Measurements from ENCODE around the gene VSIG8. TPM values are rescaled to one million over a fixed set of nuclear protein-coding genes. Genes with fewer than 3 reads are reported as not detected.

Gene VSIG8
- total and polyA plus RNA-seq, 2 donors (not counting 1 experiment from before 2014, with no cell fraction given), result under 0.01 TPM; not detected in 1

GRCh38 chr1:159815926-159816325, 46.5 kb downstream of the VSIG8 start:
- H3K27me3 ChIP-seq (ENCODE audit: control insufficient read depth, insufficient read depth, low read length), result no peaks in the 10 kb centered on the region
- no peak overlapping the region for H2AFZ ChIP-seq (ENCODE audit: low read length)
- H3K36me3 ChIP-seq (ENCODE audit: control insufficient read depth, insufficient read depth, low read length), result no peaks in the 10 kb centered on the region

GRCh38 chr1:159804924-159805323, 57.5 kb downstream of the VSIG8 start:
- Histone ChIP-seq H2AFZ (ENCODE audit: low read length) (no peak overlapping the region), H4K20me1 (ENCODE audit: control insufficient read depth, extremely low read depth, insufficient read depth, low read length) (no peaks in the 10 kb centered on the region), H3K4me3 (replicated peaks in 1 of 4; ENCODE audit: control extremely low read depth in 1 of 4, insufficient read depth in 1 of 4, low read depth in 3 of 4, low read length in 4 of 4) (no peak overlapping the region), H3K4me2 (ENCODE audit: extremely low read depth, insufficient read depth, low read length) (no peak overlapping the region), H3K4me1 (ENCODE audit: control insufficient read depth, extremely low read depth, insufficient read depth, low read length) (peaks cover 3% of the 10 kb centered on the region), H3K36me3 (ENCODE audit: control insufficient read depth, insufficient read depth, low read length) (no peaks in the 10 kb centered on the region), H3K9ac (ENCODE audit: insufficient read depth, low read length) (no peak overlapping the region), H3K27ac (ENCODE audit: insufficient read depth, low read length) (no peak overlapping the region), H3K27me3 (ENCODE audit: control insufficient read depth, insufficient read depth, low read length) (no peaks in the 10 kb centered on the region), H3K9me3 (ENCODE audit: control insufficient read depth, insufficient read depth, low read depth, low read length) (no peaks in the 10 kb centered on the region), H3K79me2 (ENCODE audit: control insufficient read depth, insufficient read depth, low read length) (no peaks in the 10 kb centered on the region)
- peak in 1 of 2 donors; percentile 21 for DNase-seq (ENCODE audit: low read depth in 2 of 2)
- TF ChIP-seq, protein P1, sequence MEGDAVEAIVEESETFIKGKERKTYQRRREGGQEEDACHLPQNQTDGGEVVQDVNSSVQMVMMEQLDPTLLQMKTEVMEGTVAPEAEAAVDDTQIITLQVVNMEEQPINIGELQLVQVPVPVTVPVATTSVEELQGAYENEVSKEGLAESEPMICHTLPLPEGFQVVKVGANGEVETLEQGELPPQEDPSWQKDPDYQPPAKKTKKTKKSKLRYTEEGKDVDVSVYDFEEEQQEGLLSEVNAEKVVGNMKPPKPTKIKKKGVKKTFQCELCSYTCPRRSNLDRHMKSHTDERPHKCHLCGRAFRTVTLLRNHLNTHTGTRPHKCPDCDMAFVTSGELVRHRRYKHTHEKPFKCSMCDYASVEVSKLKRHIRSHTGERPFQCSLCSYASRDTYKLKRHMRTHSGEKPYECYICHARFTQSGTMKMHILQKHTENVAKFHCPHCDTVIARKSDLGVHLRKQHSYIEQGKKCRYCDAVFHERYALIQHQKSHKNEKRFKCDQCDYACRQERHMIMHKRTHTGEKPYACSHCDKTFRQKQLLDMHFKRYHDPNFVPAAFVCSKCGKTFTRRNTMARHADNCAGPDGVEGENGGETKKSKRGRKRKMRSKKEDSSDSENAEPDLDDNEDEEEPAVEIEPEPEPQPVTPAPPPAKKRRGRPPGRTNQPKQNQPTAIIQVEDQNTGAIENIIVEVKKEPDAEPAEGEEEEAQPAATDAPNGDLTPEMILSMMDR (conservative IDR thresholded peaks at IDR 0.05 in 1 of 2, IDR thresholded peaks at IDR 0.05 in 1 of 2; ENCODE audit: low read depth in 1 of 2, low read length in 2 of 2), result no peak
- TF ChIP-seq EZH2 (IDR thresholded peaks at IDR 0.05; ENCODE audit: low read length, missing control alignments), result no peak

More at GRCh38 chr1:159815926-159816325, 46.5 kb downstream of the VSIG8 start:
- no peak overlapping the region for H3K27ac ChIP-seq (ENCODE audit: insufficient read depth, low read length)
- TF ChIP-seq EZH2 (IDR thresholded peaks at IDR 0.05; ENCODE audit: low read length, missing control alignments), result no peak
- TF ChIP-seq, protein P1 (conservative IDR thresholded peaks at IDR 0.05 in 1 of 2, IDR thresholded peaks at IDR 0.05 in 1 of 2; ENCODE audit: low read depth in 1 of 2, low read length in 2 of 2), result no peak
- no peaks in the 10 kb centered on the region for H4K20me1 ChIP-seq (ENCODE audit: control insufficient read depth, extremely low read depth, insufficient read depth, low read length)
- no peaks in the 10 kb centered on the region for H3K4me1 ChIP-seq (ENCODE audit: control insufficient read depth, extremely low read depth, insufficient read depth, low read length)
- H3K9me3 ChIP-seq (ENCODE audit: control insufficient read depth, insufficient read depth, low read depth, low read length), result no peaks in the 10 kb centered on the region
- no peak overlapping the region for H3K4me2 ChIP-seq (ENCODE audit: extremely low read depth, insufficient read depth, low read length)
- no peak for DNase-seq (ENCODE audit: low read depth in 2 of 2)
- no peak overlapping the region for H3K9ac ChIP-seq (ENCODE audit: insufficient read depth, low read length)
- no peaks in the 10 kb centered on the region for H3K79me2 ChIP-seq (ENCODE audit: control insufficient read depth, insufficient read depth, low read length)
- H3K4me3 ChIP-seq (replicated peaks in 1 of 4; ENCODE audit: control extremely low read depth in 1 of 4, insufficient read depth in 1 of 4, low read depth in 3 of 4, low read length in 4 of 4), result no peak overlapping the region

Other genes starting within 250 kb of the VSIG8 start
- not detected in 2 replicates for gene CRP, start 148.1 kb downstream of the VSIG8 start, total RNA-seq
- gene CRP, start 148.1 kb downstream of the VSIG8 start, polyA plus RNA-seq, result not detected in 2 replicates
- 11.6 and 21.6 TPM in 2 replicates for gene DUSP23, start 81.7 kb downstream of the VSIG8 start, total RNA-seq
- 4.7 and 7.5 TPM in 2 replicates for gene DUSP23, start 81.7 kb downstream of the VSIG8 start, polyA plus RNA-seq
- not detected in 2 replicates for gene FCRL6, start 60.3 kb downstream of the VSIG8 start, total RNA-seq
- gene FCRL6, start 60.3 kb downstream of the VSIG8 start, polyA plus RNA-seq, result not detected in 2 replicates
- under 0.01 TPM in 1 of 2 replicates, not detected in the other for gene SLAMF8, start 35.8 kb downstream of the VSIG8 start, total RNA-seq
- gene SLAMF8, start 35.8 kb downstream of the VSIG8 start, polyA plus RNA-seq, result 0.02 TPM in 1 of 2 replicates, not detected in the other
- gene CFAP45, start 37.5 kb upstream of the VSIG8 start, total RNA-seq, result 0.51 and 1.5 TPM in 2 replicates
- gene CFAP45, start 37.5 kb upstream of the VSIG8 start, polyA plus RNA-seq, result 1.1 and 1.2 TPM in 2 replicates
- gene TAGLN2, start 62.9 kb upstream of the VSIG8 start, total RNA-seq, result 220 and 300 TPM in 2 replicates
- 718 and 768 TPM in 2 replicates for gene TAGLN2, start 62.9 kb upstream of the VSIG8 start, polyA plus RNA-seq
- gene IGSF9, start 83.0 kb upstream of the VSIG8 start, total RNA-seq, result under 0.01 TPM in 2 replicates
- gene IGSF9, start 83.0 kb upstream of the VSIG8 start, polyA plus RNA-seq, result not detected in 2 replicates
- not detected in 2 replicates for gene SLAMF9, start 91.6 kb upstream of the VSIG8 start, total RNA-seq
- gene SLAMF9, start 91.6 kb upstream of the VSIG8 start, polyA plus RNA-seq, result not detected in 2 replicates
- 4.1 and 4.5 TPM in 2 replicates for gene PIGM, start 169.3 kb upstream of the VSIG8 start, total RNA-seq
- 6.4 and 6.7 TPM in 2 replicates for gene PIGM, start 169.3 kb upstream of the VSIG8 start, polyA plus RNA-seq
- gene KCNJ10, start 207.5 kb upstream of the VSIG8 start, total RNA-seq, result not detected in 2 replicates
- not detected in 2 replicates for gene KCNJ10, start 207.5 kb upstream of the VSIG8 start, polyA plus RNA-seq
- under 0.01 TPM in 2 replicates for gene KCNJ9, start 218.9 kb upstream of the VSIG8 start, total RNA-seq
- gene KCNJ9, start 218.9 kb upstream of the VSIG8 start, polyA plus RNA-seq, result not detected in 2 replicates
- gene IGSF8, start 236.0 kb upstream of the VSIG8 start, total RNA-seq, result 24.4 and 27.7 TPM in 2 replicates
- 6.2 and 6.5 TPM in 2 replicates for gene IGSF8, start 236.0 kb upstream of the VSIG8 start, polyA plus RNA-seq